Esophagus squamous epithelium (tissue), 5 donors: ENCODE results near the gene DDI2. TPM values are rescaled to one million over a fixed set of nuclear protein-coding genes. Genes with fewer than 3 reads are reported as not detected.

Source experiments
- DNase-seq: peaks from one replicate; lab custom pipeline; 2025; lab: John Stamatoyannopoulos, UW
- H3K27ac ChIP-seq, 4 donors: fragments of 200-600 bp; sonication (generic); one replicate each; pipeline ENCODE4 v1.5.1; 2016 to 2019; ENCODE audit warnings: mild to moderate bottlenecking in 1 of 4
- H3K27me3 ChIP-seq, 4 donors: fragments of 200-600 bp; sonication (generic); 1 replicate in 3 of 4; 2 replicates in 1 of 4; pipeline versions ENCODE4 v1.5.1 to v1.6.0; 2017 to 2021; ENCODE audit warnings: antibody characterized with exemption in 1 of 4
- H3K36me3 ChIP-seq, 3 donors: fragments of 200-600 bp; sonication (generic); one replicate each; pipeline ENCODE4 v1.5.1; 2016 to 2019
- H3K4me1 ChIP-seq, 3 donors: fragments of 200-600 bp; sonication (generic); one replicate each; pipeline ENCODE4 v1.5.1; 2017 to 2019
- H3K4me3 ChIP-seq, 4 donors: fragments of 200-600 bp; sonication (generic); 1 replicate in 3 of 4; 2 replicates in 1 of 4; pipeline ENCODE4 v1.5.1; 2016 to 2019; ENCODE audit warnings: mild to moderate bottlenecking in 2 of 4, moderate library complexity in 1 of 4
- H3K9me3 ChIP-seq, 3 donors: fragments of 200-600 bp; sonication (generic); one replicate each; pipeline ENCODE4 v1.5.1; 2016 to 2019
- POLR2A ChIP-seq, 4 donors: fragments of 450-650 bp; IDR thresholded peaks; one replicate each; pipeline ENCODE4 v1.6.1; 2017; ENCODE audit warnings: antibody characterized with exemption in 4 of 4, mild to moderate bottlenecking in 4 of 4, moderate library complexity in 3 of 4
- WGBS, 2 donors: methylation state at CpG; one replicate each; pipeline ENCODE4 v1.1.5; 2018; 5-methylcytosine and 5-hydroxymethylcytosine counted together
- intact Hi-C: fragments of 100-400 bp; cut with DNase I; formaldehyde crosslinking; loops from one replicate; pipeline ENCODE4 v1.15.0; 2022
- total RNA-seq, 4 donors: library from RNA; depleted of rRNA; stranded (reverse); fragments of >200 nt; gene quantifications; one replicate each; pipeline ENCODE4 v1.1.0, GENCODE V29; 2016
- TF ChIP-seq, protein P1 (sequence below), 6 experiments: fragments of 450-650 bp in 4 of 6; fragments of 200-600 bp in 2 of 6; sonication (generic) in 2 of 6; IDR thresholded peaks; one replicate each; pipeline ENCODE4 v1.5.1; 2016 to 2019; ENCODE audit warnings: antibody characterized with exemption in 6 of 6, mild to moderate bottlenecking in 4 of 6, moderate library complexity in 4 of 6
- donor health status: DM: yes; HTN: yes; CAD: no.

The DDI2 gene
- total RNA-seq, 4 donors from 2014 or later = 20.6 to 62.9 (median 48.3) TPM

DNA sequence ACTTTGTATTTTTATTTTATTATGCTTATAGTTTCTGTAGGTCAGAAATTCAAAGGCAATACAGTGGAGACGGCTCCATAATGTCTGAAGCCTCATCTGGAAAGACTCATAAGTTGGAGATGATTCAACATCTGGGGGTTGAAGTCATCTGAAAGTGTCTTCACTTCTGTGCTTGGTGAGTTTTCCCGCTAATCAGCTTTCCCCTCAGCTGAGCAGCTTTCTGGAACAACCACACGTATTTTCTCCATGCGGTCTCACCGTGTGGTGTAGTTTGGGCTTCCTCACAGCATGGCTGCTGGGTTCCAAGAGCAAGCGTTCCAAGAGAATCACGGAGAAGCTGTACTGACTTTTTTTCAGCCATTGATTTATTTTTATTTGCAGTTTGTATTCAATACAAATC is 7.6 kb upstream of the DDI2 start:
- TF ChIP-seq, protein P1, sequence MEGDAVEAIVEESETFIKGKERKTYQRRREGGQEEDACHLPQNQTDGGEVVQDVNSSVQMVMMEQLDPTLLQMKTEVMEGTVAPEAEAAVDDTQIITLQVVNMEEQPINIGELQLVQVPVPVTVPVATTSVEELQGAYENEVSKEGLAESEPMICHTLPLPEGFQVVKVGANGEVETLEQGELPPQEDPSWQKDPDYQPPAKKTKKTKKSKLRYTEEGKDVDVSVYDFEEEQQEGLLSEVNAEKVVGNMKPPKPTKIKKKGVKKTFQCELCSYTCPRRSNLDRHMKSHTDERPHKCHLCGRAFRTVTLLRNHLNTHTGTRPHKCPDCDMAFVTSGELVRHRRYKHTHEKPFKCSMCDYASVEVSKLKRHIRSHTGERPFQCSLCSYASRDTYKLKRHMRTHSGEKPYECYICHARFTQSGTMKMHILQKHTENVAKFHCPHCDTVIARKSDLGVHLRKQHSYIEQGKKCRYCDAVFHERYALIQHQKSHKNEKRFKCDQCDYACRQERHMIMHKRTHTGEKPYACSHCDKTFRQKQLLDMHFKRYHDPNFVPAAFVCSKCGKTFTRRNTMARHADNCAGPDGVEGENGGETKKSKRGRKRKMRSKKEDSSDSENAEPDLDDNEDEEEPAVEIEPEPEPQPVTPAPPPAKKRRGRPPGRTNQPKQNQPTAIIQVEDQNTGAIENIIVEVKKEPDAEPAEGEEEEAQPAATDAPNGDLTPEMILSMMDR (IDR thresholded peaks at IDR 0.05) = no peak
- no peak for TF ChIP-seq POLR2A (IDR thresholded peaks at IDR 0.05)
- H3K4me1 ChIP-seq = peaks cover 0 to 3% (median 0%) of the 10 kb centered on the region in 3 donors
- intact Hi-C loops = no loop called here
- H3K27me3 ChIP-seq = no peaks in the 10 kb centered on the region
- no peak overlapping the region for H3K4me3 ChIP-seq
- WGBS, 2 donors = 72 to 90% methylated on average over 7 of the region's 7 CpGs
- H3K9me3 ChIP-seq = no peaks in the 10 kb centered on the region
- no peak for DNase-seq
- no peak overlapping the region for H3K27ac ChIP-seq
- H3K36me3 ChIP-seq = no peaks in the 10 kb centered on the region

DNA sequence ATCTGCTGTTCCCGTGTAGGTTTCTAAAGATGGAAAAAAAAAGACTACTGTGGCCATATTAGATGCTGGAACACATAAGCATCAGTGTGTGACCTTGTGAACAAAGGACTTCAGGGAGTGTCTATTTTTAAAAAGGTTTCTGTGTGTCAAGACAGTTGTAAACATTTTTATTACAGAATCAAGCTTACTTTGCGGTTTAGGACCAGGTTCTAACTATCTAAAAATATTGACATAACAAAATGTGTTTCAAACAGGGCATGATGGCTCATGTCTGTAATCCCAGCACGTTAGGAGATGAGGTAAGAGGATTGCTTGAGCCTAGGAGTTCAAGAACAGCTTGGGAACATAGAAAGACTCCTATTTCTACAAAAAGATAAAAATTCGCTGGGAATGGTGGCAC is 7.1 kb upstream of the DDI2 start:
- WGBS, 2 donors = 35 to 37% methylated on average over 4 of the region's 4 CpGs
- intact Hi-C loops = no loop called here
- H3K36me3 ChIP-seq = no peaks in the 10 kb centered on the region

DNA sequence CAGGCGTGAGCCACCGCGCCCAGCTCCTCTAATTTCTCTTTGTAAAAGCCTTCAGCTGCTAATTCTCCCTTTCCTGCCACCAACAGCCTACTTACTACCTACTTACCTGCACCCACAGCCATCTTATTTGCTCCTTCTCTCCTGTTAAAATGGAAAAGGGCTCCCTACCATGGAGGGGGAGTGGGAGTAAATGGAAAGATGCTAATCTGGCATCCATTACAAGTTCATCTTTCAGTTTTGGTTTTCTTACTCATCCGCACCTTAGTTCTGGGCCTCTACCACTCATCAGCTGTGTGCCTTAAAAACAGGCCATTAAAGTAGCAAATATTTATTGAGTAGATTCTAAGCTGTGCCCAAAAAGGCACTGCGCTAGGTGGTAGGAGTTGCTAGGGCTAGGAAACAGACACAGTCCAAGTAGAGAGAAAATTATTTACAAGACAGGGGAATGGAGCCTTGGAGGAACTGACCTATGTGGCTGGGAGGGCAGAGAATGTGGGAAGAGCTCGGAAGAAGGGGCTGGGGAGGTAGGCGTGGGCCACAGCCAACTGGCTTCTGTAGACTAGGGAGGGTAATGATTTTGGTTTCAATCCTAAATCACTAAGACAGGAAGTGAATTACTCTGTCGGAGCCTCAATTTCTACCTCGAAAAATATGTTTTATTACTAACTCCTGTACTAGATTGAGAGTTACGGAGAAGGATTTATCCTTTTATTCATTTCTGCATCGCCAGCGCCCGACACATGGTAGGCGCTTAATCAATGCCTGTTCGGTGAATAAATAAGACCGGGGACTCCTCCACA is 685 bp upstream of the DDI2 start:
- TF ChIP-seq, protein P1 (IDR thresholded peaks at IDR 0.05) = no peak
- no peak for TF ChIP-seq POLR2A (IDR thresholded peaks at IDR 0.05)
- Histone ChIP-seq H3K4me3 (peak overlapping the region; percentile 55 to 99 (median 93)), H3K4me1 (peaks cover 27 to 44% (median 36%) of the 10 kb centered on the region in 3 donors), H3K36me3 (no peaks in the 10 kb centered on the region), H3K27me3 (no peaks in the 10 kb centered on the region), H3K27ac (peak overlapping the region; percentile 87 to 100 (median 99)), H3K9me3 (no peaks in the 10 kb centered on the region)
- intact Hi-C loops = loop anchor here (5.0 kb wide), 1 partner anchor 66 kb away; the partner anchor contains the start of gene PLEKHM2
- WGBS, 2 donors = 24 to 25% methylated on average over 16 of the region's 16 CpGs
- no peak for DNase-seq

More for the DNA sequence above, 7.1 kb upstream of the DDI2 start:
- no peaks in the 10 kb centered on the region for H3K9me3 ChIP-seq
- TF ChIP-seq, protein P1 (IDR thresholded peaks at IDR 0.05) = no peak
- TF ChIP-seq POLR2A (IDR thresholded peaks at IDR 0.05) = no peak
- H3K27ac ChIP-seq = no peak overlapping the region
- DNase-seq = no peak
- peaks cover 0 to 3% (median 0%) of the 10 kb centered on the region in 3 donors for H3K4me1 ChIP-seq
- no peaks in the 10 kb centered on the region for H3K27me3 ChIP-seq
- H3K4me3 ChIP-seq = no peak overlapping the region

DNA sequence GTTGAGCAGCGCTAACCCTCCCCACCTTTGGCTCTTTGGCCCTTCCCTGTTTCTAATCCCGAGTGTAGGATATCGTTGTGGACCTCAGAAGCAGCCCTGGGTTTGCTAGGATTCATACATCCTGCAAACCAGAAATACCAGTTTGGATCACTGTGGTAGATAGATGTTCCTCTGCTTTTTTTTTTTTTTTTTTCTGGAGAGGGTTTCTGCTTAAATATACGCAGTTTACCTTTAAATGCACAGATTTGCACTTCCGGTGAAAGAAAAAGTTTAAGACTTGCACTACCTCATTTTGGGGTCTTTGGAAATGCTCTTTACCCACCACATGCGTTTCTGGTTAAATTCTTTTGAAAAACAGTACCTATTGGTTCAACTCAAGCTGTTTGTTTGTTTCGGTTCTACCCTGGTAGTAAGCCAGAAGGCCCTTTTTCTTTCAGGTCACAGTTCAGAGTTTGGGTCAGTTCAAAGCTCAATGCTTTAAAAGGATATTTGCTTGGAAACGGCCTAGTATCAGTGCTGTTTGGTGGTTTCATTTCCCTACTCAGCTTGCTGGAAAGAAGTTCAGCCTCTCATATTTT is 908 bp downstream of the DDI2 start:
- Histone ChIP-seq H3K4me1 (peaks cover 27 to 60% (median 50%) of the 10 kb centered on the region in 3 donors), H3K36me3 (no peaks in the 10 kb centered on the region), H3K27me3 (no peaks in the 10 kb centered on the region), H3K27ac (peak overlapping the region; percentile 92 to 100 (median 99)), H3K9me3 (no peaks in the 10 kb centered on the region), H3K4me3 (peak overlapping the region; percentile 55 to 99 (median 93))
- TF ChIP-seq, protein P1 (IDR thresholded peaks at IDR 0.05) = no peak
- no peak for TF ChIP-seq POLR2A (IDR thresholded peaks at IDR 0.05)
- 0 to 1% methylated on average over 8 of the region's 8 CpGs for WGBS, 2 donors
- intact Hi-C loops = loop anchor here (5.0 kb wide), 1 partner anchor 64 kb away; the partner anchor contains the start of gene PLEKHM2
- DNase-seq = no peak
